HG02678 (cell line): ENCODE measurements around the gene NOP14.
"Not testable (repeated sequence)": the region's sequence is repeated elsewhere in the genome, so short reads cannot be mapped to it uniquely, and the experiment has no call there.

ENCODE experiments used
- ATAC-seq: cut with Tn5 transposase; IDR thresholded peaks from one replicate; pipeline ENCODE4 v1.9.1; 2021; ENCODE audit warnings: mild to moderate bottlenecking, moderate library complexity; ENCODE audit not compliant: unreplicated experiment

NOP14 gene

GRCh38 chr4:2963175-2963965, at the start of gene NOP14, which contains the start of gene GRK4:
TSS of gene NOP14 (minus strand) at chr4:2963406. CDS start at chr4:2963319, 87 bp downstream.
TSS of gene GRK4 (plus strand) at chr4:2963571. CDS start at chr4:2964071, 500 bp downstream.
- peak; percentile 89 for ATAC-seq

- no peak for ATAC-seq
Measured at GRCh38 chr4:3011456-3012220, 48.4 kb upstream of the NOP14 start.

GRCh38 chr4:3010998-3011397, 47.8 kb upstream of the NOP14 start:
- ATAC-seq = no peak

GRCh38 chr4:3010577-3010976, 47.4 kb upstream of the NOP14 start:
- no peak for ATAC-seq

GRCh38 chr4:3009422-3009821, 46.2 kb upstream of the NOP14 start:
- ATAC-seq = no peak

- no peak for ATAC-seq
Measured at GRCh38 chr4:3007724-3008123, 44.5 kb upstream of the NOP14 start.

GRCh38 chr4:2996415-2996814, 33.2 kb upstream of the NOP14 start:
- no peak for ATAC-seq

- no peak for ATAC-seq
Measured at GRCh38 chr4:2995546-2996265, 32.5 kb upstream of the NOP14 start.

- ATAC-seq = no peak
Measured at GRCh38 chr4:2994917-2995316, 31.7 kb upstream of the NOP14 start.

GRCh38 chr4:2991243-2991642, 28.0 kb upstream of the NOP14 start:
- no peak for ATAC-seq

- not testable (repeated sequence) for ATAC-seq
Measured at GRCh38 chr4:2983715-2984114, 20.5 kb upstream of the NOP14 start.

GRCh38 chr4:2982012-2982411, 18.8 kb upstream of the NOP14 start:
- no peak for ATAC-seq

GRCh38 chr4:2981256-2981819, 18.1 kb upstream of the NOP14 start:
- no peak for ATAC-seq

- ATAC-seq = no peak
Measured at GRCh38 chr4:2977211-2978088, 14.2 kb upstream of the NOP14 start.

- no peak for ATAC-seq
Measured at GRCh38 chr4:2971275-2971674, 8.1 kb upstream of the NOP14 start.

- ATAC-seq = no peak
Measured at GRCh38 chr4:2968381-2968780, 5.2 kb upstream of the NOP14 start.

GRCh38 chr4:2965262-2965661, 2.1 kb upstream of the NOP14 start:
- ATAC-seq = no peak

GRCh38 chr4:2964706-2965258, 1.6 kb upstream of the NOP14 start:
- no peak for ATAC-seq

GRCh38 chr4:2963966-2964471, 813 bp upstream of the NOP14 start:
- ATAC-seq = no peak
